ENCODE data around the gene EBF3.

EBF3 gene

GRCh38 chr10:129942936-129943715, 20.9 kb downstream of the EBF3 start:
- no peak for DNase-seq

- DNase-seq, result no peak
Measured at GRCh38 chr10:129942391-129942790, 21.7 kb downstream of the EBF3 start.

- no peak for DNase-seq
Measured at GRCh38 chr10:129942019-129942277, 22.1 kb downstream of the EBF3 start.

- DNase-seq, result no peak
Measured at GRCh38 chr10:129941199-129942018, 22.7 kb downstream of the EBF3 start.

- DNase-seq, result no peak
Measured at GRCh38 chr10:129940617-129941198, 23.4 kb downstream of the EBF3 start.

- DNase-seq, result no peak
Measured at GRCh38 chr10:129939416-129940275, 24.4 kb downstream of the EBF3 start.

GRCh38 chr10:129938460-129938859, 25.6 kb downstream of the EBF3 start:
- DNase-seq, result no peak

GRCh38 chr10:129937351-129937751, 26.7 kb downstream of the EBF3 start:
- DNase-seq, result no peak

- no peak for DNase-seq
Measured at GRCh38 chr10:129936923-129937300, 27.2 kb downstream of the EBF3 start.

GRCh38 chr10:129936266-129936922, 27.7 kb downstream of the EBF3 start:
- no peak for DNase-seq

GRCh38 chr10:129935867-129936152, 28.3 kb downstream of the EBF3 start:
- DNase-seq, result no peak

GRCh38 chr10:129935102-129935866, 28.8 kb downstream of the EBF3 start:
- DNase-seq, result no peak

- DNase-seq, result no peak
Measured at GRCh38 chr10:129934196-129934925, 29.7 kb downstream of the EBF3 start.

- DNase-seq, result no peak
Measured at GRCh38 chr10:129933456-129934092, 30.5 kb downstream of the EBF3 start.

GRCh38 chr10:129932751-129933433, 31.2 kb downstream of the EBF3 start:
- no peak for DNase-seq

GRCh38 chr10:129932182-129932581, 31.9 kb downstream of the EBF3 start:
- no peak for DNase-seq

GRCh38 chr10:129929343-129930292, 34.5 kb downstream of the EBF3 start:
- no peak for DNase-seq

GRCh38 chr10:129927351-129928120, 36.5 kb downstream of the EBF3 start:
- DNase-seq, result no peak

Measured in hippocampal formation (tissue), 2 donors.